ENCODE results near the gene MGAT3. TPM values are rescaled to one million over a fixed set of nuclear protein-coding genes. Genes with fewer than 3 reads are reported as not detected.
A peak's percentile ranks its signal among the peaks of the same experiment; 100 is the strongest.

Gene MGAT3
- total and polyA plus RNA-seq, 2 of the 13 experiments (the other 11 are each of a cell fraction or from before 2014, with no cell fraction given): 0.11 to 0.15 TPM

DNA sequence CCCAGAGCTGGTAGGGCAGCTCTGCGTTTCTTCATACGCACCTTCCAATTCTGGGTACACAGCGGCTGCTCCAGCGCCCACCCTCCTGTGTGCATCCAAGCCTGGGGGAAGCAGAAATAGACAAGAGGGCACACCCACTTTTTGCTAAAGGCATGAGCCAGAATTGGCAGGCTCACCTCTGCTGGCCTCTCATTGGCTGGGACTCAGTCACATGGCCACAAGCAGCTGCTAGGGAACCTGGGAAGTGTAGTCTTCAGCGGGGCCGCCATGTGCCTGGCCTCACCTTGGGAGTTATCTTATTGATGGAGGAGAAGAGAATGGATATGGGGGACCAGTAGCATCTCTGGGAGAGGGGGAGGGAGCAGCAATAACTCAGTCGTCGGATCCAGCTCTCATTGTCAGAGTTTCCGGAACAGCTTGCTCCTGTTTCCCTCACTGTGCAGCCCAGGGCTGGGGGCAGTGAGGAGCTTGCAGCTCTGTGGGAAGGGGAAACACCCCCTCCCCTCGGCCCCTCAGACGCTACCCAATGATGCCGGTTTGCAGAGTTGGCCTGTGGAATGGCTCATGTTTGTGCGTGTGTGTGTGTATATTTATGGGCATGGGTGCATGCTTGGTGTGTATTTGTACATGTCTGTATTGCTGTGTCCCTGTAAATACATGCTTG lies 33.5 kb downstream of the MGAT3 start (continued):
- TF ChIP-seq, protein P1, sequence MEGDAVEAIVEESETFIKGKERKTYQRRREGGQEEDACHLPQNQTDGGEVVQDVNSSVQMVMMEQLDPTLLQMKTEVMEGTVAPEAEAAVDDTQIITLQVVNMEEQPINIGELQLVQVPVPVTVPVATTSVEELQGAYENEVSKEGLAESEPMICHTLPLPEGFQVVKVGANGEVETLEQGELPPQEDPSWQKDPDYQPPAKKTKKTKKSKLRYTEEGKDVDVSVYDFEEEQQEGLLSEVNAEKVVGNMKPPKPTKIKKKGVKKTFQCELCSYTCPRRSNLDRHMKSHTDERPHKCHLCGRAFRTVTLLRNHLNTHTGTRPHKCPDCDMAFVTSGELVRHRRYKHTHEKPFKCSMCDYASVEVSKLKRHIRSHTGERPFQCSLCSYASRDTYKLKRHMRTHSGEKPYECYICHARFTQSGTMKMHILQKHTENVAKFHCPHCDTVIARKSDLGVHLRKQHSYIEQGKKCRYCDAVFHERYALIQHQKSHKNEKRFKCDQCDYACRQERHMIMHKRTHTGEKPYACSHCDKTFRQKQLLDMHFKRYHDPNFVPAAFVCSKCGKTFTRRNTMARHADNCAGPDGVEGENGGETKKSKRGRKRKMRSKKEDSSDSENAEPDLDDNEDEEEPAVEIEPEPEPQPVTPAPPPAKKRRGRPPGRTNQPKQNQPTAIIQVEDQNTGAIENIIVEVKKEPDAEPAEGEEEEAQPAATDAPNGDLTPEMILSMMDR (CRISPR knock-in tag; IDR thresholded peaks at IDR 0.05): no peak
- TF ChIP-seq ZNF7 (CRISPR knock-in tag; IDR thresholded peaks at IDR 0.05) (peak; percentile 63; the same call in 1 of the 2 replicates), ZNF644 (CRISPR knock-in tag; IDR thresholded peaks at IDR 0.05; ENCODE audit: low read depth) (no peak), NFKB2 (CRISPR knock-in tag; IDR thresholded peaks at IDR 0.05; ENCODE audit: borderline replicate concordance) (no peak), ZNF670 (CRISPR knock-in tag; IDR thresholded peaks at IDR 0.05; ENCODE audit: borderline replicate concordance) (no peak), ZFP82 (CRISPR knock-in tag; IDR thresholded peaks at IDR 0.05; ENCODE audit: borderline replicate concordance) (no peak), HIVEP1 (CRISPR knock-in tag; IDR thresholded peaks at IDR 0.05) (peak; percentile 31; the same call in 1 of the 2 replicates), ZEB1 (IDR thresholded peaks at IDR 0.05; ENCODE audit: insufficient replicate concordance, low read depth) (no peak), RCOR2 (CRISPR knock-in tag; IDR thresholded peaks at IDR 0.05) (no peak), ZBTB1 (CRISPR knock-in tag; IDR thresholded peaks at IDR 0.05; ENCODE audit: borderline replicate concordance) (no peak), ZNF773 (CRISPR knock-in tag; IDR thresholded peaks at IDR 0.05; ENCODE audit: borderline replicate concordance) (peak; percentile 59; the same call in 1 of the 2 replicates), ZNF143 (CRISPR knock-in tag; IDR thresholded peaks at IDR 0.05) (peak; percentile 94), ZC3H13 (CRISPR knock-in tag; IDR thresholded peaks at IDR 0.05) (no peak), NR2C2 (CRISPR knock-in tag; IDR thresholded peaks at IDR 0.05; ENCODE audit: borderline replicate concordance) (no peak), TBP (CRISPR knock-in tag; IDR thresholded peaks at IDR 0.05) (no peak), ZNF296 (CRISPR knock-in tag; conservative IDR thresholded peaks at IDR 0.05) (no peak), SALL1 (CRISPR knock-in tag; IDR thresholded peaks at IDR 0.05) (peak; percentile 20; the same call in 1 of the 2 replicates), HNRNPK (IDR thresholded peaks at IDR 0.05; ENCODE audit: low read depth, low read length, poor library complexity, severe bottlenecking) (no peak), ZSCAN21 (CRISPR knock-in tag; IDR thresholded peaks at IDR 0.05; ENCODE audit: borderline replicate concordance) (no peak), STAG1 (CRISPR knock-in tag; IDR thresholded peaks at IDR 0.05) (no peak), NRL (CRISPR knock-in tag; IDR thresholded peaks at IDR 0.05; ENCODE audit: borderline replicate concordance) (no peak), YY1 (IDR thresholded peaks at IDR 0.05; ENCODE audit: insufficient read depth, insufficient replicate concordance, low read depth, low read length) (peak; percentile 91), YEATS2 (CRISPR knock-in tag; IDR thresholded peaks at IDR 0.05; ENCODE audit: borderline replicate concordance) (no peak)
- TF ChIP-seq, protein P2, sequence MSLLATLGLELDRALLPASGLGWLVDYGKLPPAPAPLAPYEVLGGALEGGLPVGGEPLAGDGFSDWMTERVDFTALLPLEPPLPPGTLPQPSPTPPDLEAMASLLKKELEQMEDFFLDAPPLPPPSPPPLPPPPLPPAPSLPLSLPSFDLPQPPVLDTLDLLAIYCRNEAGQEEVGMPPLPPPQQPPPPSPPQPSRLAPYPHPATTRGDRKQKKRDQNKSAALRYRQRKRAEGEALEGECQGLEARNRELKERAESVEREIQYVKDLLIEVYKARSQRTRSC (CRISPR knock-in tag; IDR thresholded peaks at IDR 0.05; ENCODE audit: low read depth): no peak
- TF ChIP-seq, protein P3, sequence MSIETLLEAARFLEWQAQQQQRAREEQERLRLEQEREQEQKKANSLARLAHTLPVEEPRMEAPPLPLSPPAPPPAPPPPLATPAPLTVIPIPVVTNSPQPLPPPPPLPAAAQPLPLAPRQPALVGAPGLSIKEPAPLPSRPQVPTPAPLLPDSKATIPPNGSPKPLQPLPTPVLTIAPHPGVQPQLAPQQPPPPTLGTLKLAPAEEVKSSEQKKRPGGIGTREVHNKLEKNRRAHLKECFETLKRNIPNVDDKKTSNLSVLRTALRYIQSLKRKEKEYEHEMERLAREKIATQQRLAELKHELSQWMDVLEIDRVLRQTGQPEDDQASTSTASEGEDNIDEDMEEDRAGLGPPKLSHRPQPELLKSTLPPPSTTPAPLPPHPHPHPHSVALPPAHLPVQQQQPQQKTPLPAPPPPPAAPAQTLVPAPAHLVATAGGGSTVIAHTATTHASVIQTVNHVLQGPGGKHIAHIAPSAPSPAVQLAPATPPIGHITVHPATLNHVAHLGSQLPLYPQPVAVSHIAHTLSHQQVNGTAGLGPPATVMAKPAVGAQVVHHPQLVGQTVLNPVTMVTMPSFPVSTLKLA (IDR thresholded peaks at IDR 0.05): peak; percentile 48; the same call in 1 of the 2 replicates
